GM15510 (cell line): ENCODE measurements around the gene HTR3B.

Experiments
- POLR2A ChIP-seq: IDR thresholded peaks from 3 replicates; pipeline ENCODE4 v1.6.1; 2011; ENCODE audit warnings: borderline replicate concordance; ENCODE audit not compliant: insufficient read length; ENCODE audit errors: extremely low read depth

The HTR3B gene

DNA sequence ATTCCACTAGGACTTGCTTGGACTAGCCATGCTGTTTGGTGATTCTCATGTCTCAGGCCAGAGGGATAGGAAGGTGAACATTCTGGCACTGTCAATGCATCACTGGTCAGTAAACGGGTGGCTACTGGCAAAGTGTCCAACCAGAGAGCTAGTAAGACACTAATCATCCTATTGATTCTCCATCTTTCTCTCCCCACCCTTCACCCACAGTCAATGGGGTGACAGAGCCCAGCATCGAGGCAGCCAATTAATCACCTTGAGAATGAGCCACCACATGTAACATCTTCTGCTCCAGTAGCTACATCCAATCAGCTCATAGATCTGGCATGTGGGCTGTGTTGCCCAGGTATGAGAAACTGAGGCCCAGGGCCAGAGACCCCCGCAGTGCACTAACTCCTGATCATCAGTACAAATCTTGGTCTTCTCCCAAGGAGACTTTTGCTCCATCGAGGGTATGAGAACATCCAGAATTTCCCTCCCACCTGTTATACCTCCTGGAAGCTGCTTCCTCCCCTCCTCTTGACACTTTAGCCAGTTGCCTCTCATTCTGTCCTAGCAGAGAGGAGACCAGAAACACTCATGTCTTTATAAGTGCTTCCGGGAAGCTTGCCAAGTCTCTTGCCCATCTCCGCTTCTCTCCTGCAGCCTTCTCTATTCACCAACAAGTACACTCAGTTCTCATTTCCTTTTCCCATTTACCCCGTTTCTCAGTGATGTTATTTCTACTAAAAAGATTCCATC is 87.3 kb downstream of the HTR3B start:
- TF ChIP-seq POLR2A, result no peak

DNA sequence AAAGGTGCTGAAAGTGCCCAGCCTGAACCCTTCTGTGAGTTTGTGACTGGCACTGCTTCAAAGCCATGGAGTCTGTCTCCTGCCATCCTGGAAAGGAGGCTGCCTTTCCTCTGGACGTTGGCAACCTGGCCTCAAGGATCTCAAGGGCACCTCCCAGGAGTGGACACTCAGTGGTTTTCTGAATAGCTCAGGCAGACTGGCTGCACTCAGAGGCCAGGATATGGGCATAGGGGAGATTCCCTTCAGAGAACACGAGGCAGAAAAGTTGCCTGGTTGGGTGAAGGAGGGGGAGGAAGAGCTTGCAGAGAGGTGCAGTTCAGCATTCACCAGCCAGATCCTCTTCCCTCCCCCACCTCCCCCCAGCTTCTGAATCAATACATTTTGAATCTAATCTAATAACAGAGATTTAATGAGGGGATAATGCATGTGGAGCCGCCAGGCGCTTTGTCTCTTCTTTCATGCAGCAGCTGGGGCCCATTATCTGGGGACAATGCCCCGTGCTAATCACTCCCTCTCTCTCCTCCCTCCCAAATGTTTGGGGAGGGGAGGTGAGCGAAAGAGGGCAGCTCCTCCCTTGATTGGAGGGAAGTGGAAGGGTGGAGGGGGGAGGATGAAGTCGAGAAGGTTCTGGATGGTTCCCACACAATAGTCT is 88.0 kb downstream of the HTR3B start:
- no peak for TF ChIP-seq POLR2A

DNA sequence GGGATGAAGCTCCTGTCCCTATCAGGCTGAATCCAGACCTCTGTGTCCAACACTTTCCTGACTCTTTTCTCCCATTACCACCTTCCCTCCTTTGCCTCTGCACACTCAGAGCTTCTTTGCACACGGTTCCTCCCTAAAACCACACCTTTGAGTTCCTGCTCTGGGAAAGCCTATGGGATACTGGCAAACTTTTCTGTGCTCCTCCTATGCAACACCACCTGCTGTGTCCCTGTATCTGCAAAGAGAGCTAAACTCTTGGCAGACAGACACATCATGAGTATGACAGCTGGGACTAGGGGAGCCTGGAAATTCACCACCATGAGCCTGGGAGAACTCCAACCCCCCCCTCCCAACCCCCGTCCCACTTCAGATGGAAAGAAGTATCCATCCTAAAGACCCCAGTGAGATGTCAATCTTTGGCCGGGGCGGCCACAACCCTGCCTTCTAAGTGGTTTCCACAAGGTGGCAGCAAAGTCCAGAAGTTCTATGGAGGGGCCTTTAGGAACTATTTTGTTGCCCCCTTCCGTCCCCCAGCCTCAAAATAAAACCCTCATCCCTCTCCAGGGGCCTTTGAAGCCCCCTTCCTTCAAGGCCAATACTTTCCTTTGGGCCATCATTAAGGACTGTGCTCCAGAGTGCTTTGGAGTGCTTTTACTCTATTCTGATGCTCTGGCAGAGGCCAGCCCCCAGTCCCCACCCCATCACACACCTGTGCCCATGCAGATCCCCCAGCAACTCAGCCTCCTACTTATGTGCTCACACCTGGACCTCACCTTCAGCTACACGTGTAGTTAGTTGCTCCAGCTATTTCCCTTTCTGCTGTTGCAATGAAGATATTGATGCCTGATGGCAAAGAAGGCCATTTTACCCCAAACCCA is 89.7 kb downstream of the HTR3B start:
- TF ChIP-seq POLR2A, result no peak
